Skeletal muscle tissue (tissue), 4 donors: Measurements from ENCODE around the gene JAZF1. TPM values are rescaled to one million over a fixed set of nuclear protein-coding genes. Genes with fewer than 3 reads are reported as not detected.

ENCODE experiments used
- H3K27ac ChIP-seq: one replicate; pipeline ENCODE4 v1.7.0; 2013; ENCODE audit warnings: mild to moderate bottlenecking, low read depth, low read length, inconsistent platforms
- H3K27me3 ChIP-seq, 3 donors: one replicate each; pipeline ENCODE4 v1.7.0; 2013; ENCODE audit warnings: low read length in 3 of 3; ENCODE audit not compliant: control insufficient read depth in 3 of 3, insufficient read depth in 3 of 3
- H3K36me3 ChIP-seq, 3 donors: one replicate each; pipeline ENCODE4 v1.7.0; 2013; ENCODE audit warnings: low read length in 3 of 3; ENCODE audit not compliant: control insufficient read depth in 3 of 3, insufficient read depth in 3 of 3
- H3K4me1 ChIP-seq, 3 donors: one replicate each; pipeline ENCODE4 v1.7.0; 2013; ENCODE audit warnings: low read length in 3 of 3, mild to moderate bottlenecking in 3 of 3; ENCODE audit not compliant: control insufficient read depth in 3 of 3, insufficient read depth in 3 of 3
- H3K4me3 ChIP-seq, 3 donors: one replicate each; pipeline ENCODE4 v1.7.0; 2013; ENCODE audit warnings: low read length in 3 of 3
- H3K9ac ChIP-seq, 3 donors: one replicate each; pipeline ENCODE4 v1.7.0; 2013; ENCODE audit warnings: low read length in 3 of 3, mild to moderate bottlenecking in 3 of 3, moderate library complexity in 2 of 3, low read depth in 1 of 3
- H3K9me3 ChIP-seq, 3 donors: one replicate each; pipeline ENCODE4 v1.7.0; 2013; ENCODE audit warnings: low read length in 3 of 3; ENCODE audit not compliant: control insufficient read depth in 3 of 3
- total RNA-seq: library from RNA; depleted of rRNA; stranded (reverse); fragments of >200 nt; gene quantifications from one replicate; pipeline ENCODE4 v1.2.3, GENCODE V29; 2014
- donor health status: Osteomylitis.

Gene JAZF1
- total RNA-seq, 1 donor from 2014 or later: 7.3 TPM

- Histone ChIP-seq H3K36me3 (no peaks in the 10 kb centered on the region), H3K27ac (no peak overlapping the region), H3K27me3 (no peaks in the 10 kb centered on the region), H3K9ac (no peak overlapping the region), H3K4me3 (no peak overlapping the region), H3K9me3 (no peaks in the 10 kb centered on the region), H3K4me1 (peaks cover 6 to 8% (median 6%) of the 10 kb centered on the region in 3 donors)
Measured at GRCh38 chr7:27916372-27916771, 264.2 kb downstream of the JAZF1 start.

DNA sequence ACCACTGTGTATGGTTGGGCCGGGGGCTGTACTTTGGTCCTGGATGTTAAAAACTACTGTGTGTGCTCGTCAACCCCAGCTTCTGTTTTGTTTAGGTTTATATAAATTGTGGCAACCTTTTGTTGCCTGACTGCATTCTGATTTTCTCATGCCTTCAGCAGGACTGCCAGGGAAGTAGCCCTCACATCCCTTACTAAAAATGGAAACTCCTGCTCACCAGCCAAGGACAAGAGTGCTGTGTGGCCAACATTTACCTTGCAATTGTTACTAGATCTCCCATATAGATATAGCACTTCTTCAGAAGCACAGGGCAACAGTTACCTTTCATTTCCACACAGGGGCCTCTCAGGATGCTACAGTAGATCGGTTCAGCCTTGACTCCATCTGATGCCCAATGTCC is 266.2 kb downstream of the JAZF1 start:
- H3K9ac ChIP-seq: peak overlapping the region in 1 of 3 donors; percentile 18
- no peaks in the 10 kb centered on the region for H3K27me3 ChIP-seq
- H3K4me1 ChIP-seq: peaks cover 0 to 8% (median 2%) of the 10 kb centered on the region in 3 donors
- H3K27ac ChIP-seq: no peak overlapping the region
- no peaks in the 10 kb centered on the region for H3K36me3 ChIP-seq
- no peak overlapping the region for H3K4me3 ChIP-seq
- no peaks in the 10 kb centered on the region for H3K9me3 ChIP-seq

DNA sequence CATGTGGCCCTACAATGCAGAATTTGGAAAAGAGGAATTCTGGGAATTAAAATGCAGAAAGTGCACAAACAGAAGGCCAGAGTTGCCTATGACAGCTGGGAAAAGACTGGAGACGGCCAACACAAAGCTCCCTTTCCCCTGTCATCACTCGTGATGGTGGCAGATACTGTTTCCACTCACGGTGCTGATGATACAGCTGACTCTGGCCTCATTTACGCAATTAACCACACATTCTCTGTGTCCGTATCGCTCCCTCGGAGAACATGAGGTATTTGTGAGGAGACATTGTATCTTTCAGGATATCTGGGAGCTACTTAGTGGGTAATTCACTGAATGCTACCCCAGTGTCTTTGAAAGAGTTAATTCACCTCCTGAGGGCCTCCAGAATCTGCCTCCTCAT is 267.8 kb downstream of the JAZF1 start:
- no peak overlapping the region for H3K27ac ChIP-seq
- no peaks in the 10 kb centered on the region for H3K9me3 ChIP-seq
- no peak overlapping the region for H3K9ac ChIP-seq
- H3K36me3 ChIP-seq: no peaks in the 10 kb centered on the region
- H3K4me3 ChIP-seq: no peak overlapping the region
- H3K27me3 ChIP-seq: no peaks in the 10 kb centered on the region
- peaks cover 0 to 8% (median 2%) of the 10 kb centered on the region in 3 donors for H3K4me1 ChIP-seq

GRCh38 chr7:27911920-27912319 is 268.7 kb downstream of the JAZF1 start:
- Histone ChIP-seq H3K4me1 (peaks cover 0 to 8% (median 2%) of the 10 kb centered on the region in 3 donors), H3K4me3 (no peak overlapping the region), H3K9me3 (no peaks in the 10 kb centered on the region), H3K36me3 (no peaks in the 10 kb centered on the region), H3K27me3 (no peaks in the 10 kb centered on the region), H3K9ac (no peak overlapping the region), H3K27ac (no peak overlapping the region)

GRCh38 chr7:27910326-27910725 is 270.3 kb downstream of the JAZF1 start:
- Histone ChIP-seq H3K4me3 (no peak overlapping the region), H3K36me3 (no peaks in the 10 kb centered on the region), H3K9me3 (no peaks in the 10 kb centered on the region), H3K27ac (no peak overlapping the region), H3K9ac (no peak overlapping the region), H3K27me3 (no peaks in the 10 kb centered on the region), H3K4me1 (peaks cover 0 to 8% (median 2%) of the 10 kb centered on the region in 3 donors)

- no peak overlapping the region for H3K27ac ChIP-seq
- H3K9me3 ChIP-seq: no peaks in the 10 kb centered on the region
- no peaks in the 10 kb centered on the region for H3K4me1 ChIP-seq
- H3K4me3 ChIP-seq: no peak overlapping the region
- no peak overlapping the region for H3K9ac ChIP-seq
- no peaks in the 10 kb centered on the region for H3K27me3 ChIP-seq
- no peaks in the 10 kb centered on the region for H3K36me3 ChIP-seq
Measured at GRCh38 chr7:27908534-27909165, 271.9 kb downstream of the JAZF1 start.

GRCh38 chr7:27906385-27907091 is 274.1 kb downstream of the JAZF1 start:
- Histone ChIP-seq H3K9ac (no peak overlapping the region), H3K9me3 (no peaks in the 10 kb centered on the region), H3K4me1 (peaks cover under 1 to 2% (median under 1%) of the 10 kb centered on the region in 3 donors), H3K27ac (no peak overlapping the region), H3K4me3 (no peak overlapping the region), H3K27me3 (no peaks in the 10 kb centered on the region), H3K36me3 (no peaks in the 10 kb centered on the region)

DNA sequence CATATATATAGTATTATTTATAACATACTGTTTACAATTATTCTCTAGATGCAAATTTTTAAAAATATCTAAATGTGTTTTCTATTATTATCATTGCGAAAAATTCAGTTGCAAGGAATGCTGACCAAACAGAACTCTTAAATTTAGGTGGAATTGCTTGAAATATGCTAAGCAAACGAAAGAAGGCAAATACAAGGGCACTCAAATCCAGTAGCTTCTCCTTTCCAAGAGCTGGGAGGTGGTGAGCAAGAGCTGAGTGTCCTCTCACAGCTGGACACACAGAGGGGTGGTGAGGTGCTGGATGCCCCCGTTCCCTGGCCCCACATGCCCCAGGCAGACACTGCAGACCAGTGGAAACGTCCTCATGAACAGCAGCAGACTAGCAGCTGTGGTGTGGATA is 274.6 kb downstream of the JAZF1 start:
- Histone ChIP-seq H3K4me3 (no peak overlapping the region), H3K4me1 (peaks cover 3 to 5% (median 5%) of the 10 kb centered on the region in 3 donors), H3K9ac (no peak overlapping the region), H3K9me3 (no peaks in the 10 kb centered on the region), H3K27ac (no peak overlapping the region), H3K36me3 (no peaks in the 10 kb centered on the region), H3K27me3 (no peaks in the 10 kb centered on the region)

- peak overlapping the region; percentile 50 for H3K27ac ChIP-seq
- peaks cover 3 to 10% (median 5%) of the 10 kb centered on the region in 3 donors for H3K4me1 ChIP-seq
- peak overlapping the region in 1 of 3 donors; percentile 36 for H3K9ac ChIP-seq
- H3K9me3 ChIP-seq: no peaks in the 10 kb centered on the region
- H3K4me3 ChIP-seq: peak overlapping the region in 2 of 3 donors; percentile 15 to 54
- no peaks in the 10 kb centered on the region for H3K27me3 ChIP-seq
- H3K36me3 ChIP-seq: no peaks in the 10 kb centered on the region
Measured at GRCh38 chr7:27901028-27901760, 279.4 kb downstream of the JAZF1 start.

DNA sequence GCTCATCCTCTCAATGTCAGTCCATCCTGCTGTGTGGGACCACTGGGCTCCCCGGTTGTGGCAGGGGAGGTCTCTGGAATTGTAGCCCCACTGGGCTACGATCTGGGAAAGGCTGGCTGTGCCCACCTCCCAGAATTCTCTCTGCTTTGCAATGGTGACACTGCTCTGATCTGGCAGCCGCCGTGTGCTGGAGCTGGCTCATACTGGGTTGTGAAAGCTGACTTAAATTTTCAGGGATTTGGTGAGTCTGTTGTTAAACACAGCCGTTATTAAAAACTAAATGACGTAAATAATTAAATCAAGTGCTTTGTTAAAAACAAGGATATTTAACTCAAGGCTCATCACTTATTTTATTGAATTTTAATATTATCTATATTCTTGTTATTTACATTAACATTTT is 280.6 kb downstream of the JAZF1 start:
- Histone ChIP-seq H3K9me3 (no peaks in the 10 kb centered on the region), H3K27me3 (no peaks in the 10 kb centered on the region), H3K27ac (no peak overlapping the region), H3K4me3 (no peak overlapping the region), H3K4me1 (peaks cover 3 to 10% (median 5%) of the 10 kb centered on the region in 3 donors), H3K36me3 (no peaks in the 10 kb centered on the region), H3K9ac (no peak overlapping the region)
